Erythroblast (primary cell): ENCODE measurements around the gene PPME1.

Experiments
- GATA1 ChIP-seq: IDR thresholded peaks from 2 replicates; pipeline ENCODE4 v1.6.1; 2011; ENCODE audit warnings: low read depth, mild to moderate bottlenecking, control low read depth, low read length, moderate library complexity
- POLR2A ChIP-seq: IDR thresholded peaks from 2 replicates; pipeline ENCODE4 v1.6.1; 2011; ENCODE audit warnings: mild to moderate bottlenecking, low read length

GRCh38 chr11:74282421-74282820, 111.3 kb downstream of the PPME1 start:
- TF ChIP-seq POLR2A: no peak
- no peak for TF ChIP-seq GATA1
